GM19395 (cell line): ENCODE data around the gene ARHGEF7.
A peak's percentile ranks its signal among the peaks of the same experiment; 100 is the strongest.

Experiments used
- ATAC-seq: cut with Tn5 transposase; IDR thresholded peaks from one replicate; pipeline ENCODE4 v1.9.1; 2021; ENCODE audit warnings: mild to moderate bottlenecking, moderate library complexity; ENCODE audit not compliant: unreplicated experiment

The ARHGEF7 gene

DNA sequence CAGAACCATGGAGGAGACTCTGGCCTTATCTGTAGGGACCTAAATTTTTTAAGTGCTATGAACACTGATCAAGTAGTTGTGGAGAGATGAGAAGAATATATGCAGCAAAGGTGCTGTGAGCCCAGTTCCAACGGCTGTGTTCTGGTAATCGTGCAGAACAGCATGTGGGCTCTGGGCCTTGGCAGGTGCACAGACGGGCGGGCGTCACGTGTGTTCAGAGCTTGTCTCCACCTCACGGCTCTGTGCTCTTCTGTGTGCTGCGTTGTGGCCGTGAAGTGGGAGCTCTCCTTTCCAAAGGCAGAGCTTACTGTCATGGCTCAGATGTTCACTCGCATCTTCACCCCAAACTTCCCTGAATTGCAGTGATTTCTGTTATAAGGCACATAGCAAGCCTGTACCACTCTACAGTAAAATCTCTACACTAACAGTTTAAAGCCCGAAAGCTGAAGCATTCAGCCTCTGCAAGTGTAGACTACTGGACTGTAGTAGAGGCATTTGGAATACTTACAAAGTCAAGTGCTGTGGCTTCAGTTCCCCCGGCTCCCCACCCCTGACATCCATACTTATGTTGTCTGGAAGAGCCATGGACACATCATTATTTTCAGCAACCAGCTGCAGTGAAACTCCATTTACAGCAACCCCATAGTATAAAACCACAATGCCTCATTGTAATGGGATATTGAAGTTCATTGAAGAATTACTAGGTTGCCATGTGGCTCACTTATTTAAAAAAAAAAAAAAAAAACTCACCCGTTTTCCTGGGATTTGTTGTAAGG is 177.8 kb downstream of the ARHGEF7 start:
- ATAC-seq, result no peak

DNA sequence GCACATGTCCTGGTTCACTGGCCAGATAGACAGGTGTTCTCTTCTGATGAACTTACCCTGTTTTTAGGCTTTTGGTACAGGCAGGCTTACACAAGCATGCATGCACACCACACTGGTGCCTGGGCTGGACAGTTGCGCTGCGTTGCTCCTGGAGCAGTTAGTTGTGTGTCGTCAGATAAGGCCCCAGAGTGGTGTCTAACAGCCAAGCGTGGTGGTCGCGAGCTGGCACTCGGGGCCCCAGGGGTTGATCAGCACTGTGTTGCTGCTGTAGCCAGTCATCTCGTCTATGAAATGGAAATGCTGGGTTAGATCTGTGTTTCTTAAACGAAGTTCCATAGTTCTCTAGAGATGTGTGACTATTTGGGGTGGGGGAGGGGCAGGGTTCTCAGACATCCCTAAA is 180.8 kb downstream of the ARHGEF7 start:
- ATAC-seq, result no peak

- ATAC-seq, result no peak
Measured at GRCh38 chr13:111296417-111296816, 181.3 kb downstream of the ARHGEF7 start.

DNA sequence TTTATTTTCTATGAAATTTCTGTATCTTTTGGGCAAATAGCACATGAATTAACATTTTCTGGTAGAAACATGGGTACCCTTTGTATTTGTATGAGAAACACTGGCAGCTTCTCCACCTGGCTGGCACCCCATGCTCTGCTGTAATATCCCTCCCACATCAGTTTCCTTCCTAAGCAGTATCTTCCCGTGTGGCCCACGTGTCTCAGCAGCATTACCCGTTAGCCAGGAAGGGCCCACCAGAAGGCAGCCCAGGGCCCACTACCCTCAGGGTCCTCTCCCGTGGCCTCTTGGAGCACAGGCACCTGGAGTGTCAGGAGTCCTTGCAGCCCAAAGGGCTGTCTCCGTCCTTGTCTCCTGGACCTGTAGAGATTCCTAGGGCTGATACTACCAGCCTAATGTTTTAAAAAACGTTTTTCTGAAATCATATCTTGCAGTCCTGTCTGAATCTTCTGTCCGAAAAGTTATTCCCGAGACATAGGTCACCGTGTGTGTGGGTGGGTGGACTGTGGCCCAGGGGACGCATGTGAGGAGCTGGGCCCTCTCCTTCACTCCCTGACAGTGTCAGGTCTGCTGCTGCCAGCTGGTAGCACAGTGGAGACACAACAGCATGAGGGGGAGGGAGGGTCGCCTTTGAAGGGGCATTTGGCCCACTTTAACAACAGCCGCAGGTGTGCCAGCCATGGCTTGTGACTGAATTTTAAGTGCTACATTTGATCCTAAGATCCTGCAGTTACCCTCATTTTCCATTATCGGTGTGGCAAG is 183.3 kb downstream of the ARHGEF7 start:
- no peak for ATAC-seq

GRCh38 chr13:111302045-111302726 is 187.1 kb downstream of the ARHGEF7 start:
- no peak for ATAC-seq

- no peak for ATAC-seq
Measured at GRCh38 chr13:111303559-111303958, 188.4 kb downstream of the ARHGEF7 start.

DNA sequence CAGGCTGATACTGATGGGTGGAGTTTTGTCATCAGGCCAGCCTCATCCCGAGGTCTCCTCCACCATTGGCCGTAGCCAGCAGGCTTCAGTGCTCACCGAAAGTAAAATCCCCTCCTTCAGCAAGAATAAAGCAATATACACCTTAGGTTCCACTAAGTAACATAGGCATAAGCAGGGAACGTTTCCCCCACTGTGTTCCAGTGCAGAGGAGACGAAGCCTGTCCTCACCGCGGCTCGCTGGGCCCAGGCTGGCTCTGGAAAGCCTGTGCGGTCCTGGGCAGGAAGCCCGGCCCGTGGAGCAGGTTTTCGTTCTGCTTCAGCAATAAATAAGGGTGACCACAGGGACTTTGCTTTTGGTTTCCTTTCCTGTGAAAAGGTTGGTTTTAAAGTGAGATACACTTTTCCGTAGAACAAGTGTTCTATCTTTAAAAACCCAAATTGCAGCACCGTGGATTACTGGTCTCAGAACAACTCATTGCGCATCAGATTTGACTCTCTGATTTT is 189.0 kb downstream of the ARHGEF7 start:
- ATAC-seq, result peak; percentile 97

DNA sequence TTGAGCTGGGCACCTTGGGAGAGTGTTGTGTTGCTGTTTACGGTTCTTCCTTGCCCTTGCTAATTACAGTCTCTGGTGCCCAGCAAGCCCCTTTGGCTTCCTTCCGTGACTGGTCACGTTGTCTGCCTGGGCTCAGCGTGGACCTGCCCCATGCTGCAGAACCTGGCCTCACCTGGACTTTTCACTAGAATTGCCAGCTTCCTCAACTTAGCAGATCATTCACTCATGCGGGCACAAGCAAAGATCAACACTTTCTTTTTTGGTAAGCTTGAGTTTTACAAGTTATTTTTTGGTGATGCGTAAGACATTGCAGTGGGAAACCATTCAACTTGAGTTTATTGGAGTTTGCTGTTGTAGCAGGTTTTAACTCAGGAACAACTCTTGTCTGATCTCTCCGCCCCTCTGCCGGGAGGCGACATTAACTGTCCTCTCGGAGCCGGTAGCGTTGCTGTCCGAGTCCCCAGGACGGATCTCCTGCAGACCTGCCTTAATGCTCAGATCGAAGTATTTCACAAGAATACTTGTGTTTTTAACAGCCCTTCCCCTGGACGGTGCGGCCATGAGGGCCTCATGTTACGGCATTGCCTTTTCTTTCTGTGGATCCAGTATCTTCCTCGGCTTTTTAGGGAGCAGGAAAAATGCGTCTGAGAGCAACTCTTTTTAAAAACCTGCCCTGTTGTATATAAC is 189.6 kb downstream of the ARHGEF7 start:
- no peak for ATAC-seq

GRCh38 chr13:111312944-111313590 is 198.0 kb downstream of the ARHGEF7 start:
- ATAC-seq, result no peak

DNA sequence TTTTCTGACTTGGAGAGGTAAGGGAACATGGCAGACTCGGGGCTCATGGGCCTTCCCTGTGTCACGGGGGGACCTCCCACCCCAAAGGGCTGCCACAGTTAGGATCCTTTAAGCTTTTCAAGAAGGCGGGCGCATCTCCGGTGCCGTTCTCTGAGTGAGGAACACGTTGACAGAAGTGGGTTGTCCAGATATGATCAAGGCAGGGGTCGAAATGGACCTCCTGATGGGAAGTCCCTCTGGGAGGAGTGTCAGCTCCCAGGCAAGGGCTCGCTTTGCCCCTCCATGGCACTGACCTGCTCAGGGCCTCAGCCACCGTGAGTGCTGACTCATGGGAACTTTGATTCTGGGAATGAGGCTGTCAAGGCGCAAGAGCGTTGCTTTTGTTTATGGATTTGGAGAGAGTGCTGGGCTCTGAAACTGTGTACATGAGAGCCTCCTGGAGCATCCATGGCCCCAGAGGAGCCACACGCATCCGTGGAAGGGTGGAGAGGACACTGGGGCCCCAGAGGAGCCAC is 198.9 kb downstream of the ARHGEF7 start:
- no peak for ATAC-seq

DNA sequence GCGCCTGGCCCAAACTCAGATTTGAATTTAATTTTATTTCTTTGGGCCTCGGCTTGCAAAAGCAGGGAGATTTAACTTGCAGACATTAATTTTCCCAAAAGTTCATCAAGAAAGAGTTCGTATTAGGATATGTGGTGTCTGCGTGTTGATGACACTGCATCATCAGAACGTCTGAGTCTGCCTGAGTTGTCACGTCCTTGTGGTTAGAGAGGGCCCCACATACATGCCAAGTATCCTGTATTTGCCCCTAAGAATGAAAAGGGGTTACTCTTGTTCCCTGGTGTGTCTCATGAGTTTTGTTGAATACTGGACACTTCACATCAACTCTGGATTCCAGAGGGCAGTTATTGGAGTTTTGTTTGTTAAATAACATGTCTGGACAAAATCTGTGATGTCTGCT is 199.7 kb downstream of the ARHGEF7 start:
- ATAC-seq, result no peak

DNA sequence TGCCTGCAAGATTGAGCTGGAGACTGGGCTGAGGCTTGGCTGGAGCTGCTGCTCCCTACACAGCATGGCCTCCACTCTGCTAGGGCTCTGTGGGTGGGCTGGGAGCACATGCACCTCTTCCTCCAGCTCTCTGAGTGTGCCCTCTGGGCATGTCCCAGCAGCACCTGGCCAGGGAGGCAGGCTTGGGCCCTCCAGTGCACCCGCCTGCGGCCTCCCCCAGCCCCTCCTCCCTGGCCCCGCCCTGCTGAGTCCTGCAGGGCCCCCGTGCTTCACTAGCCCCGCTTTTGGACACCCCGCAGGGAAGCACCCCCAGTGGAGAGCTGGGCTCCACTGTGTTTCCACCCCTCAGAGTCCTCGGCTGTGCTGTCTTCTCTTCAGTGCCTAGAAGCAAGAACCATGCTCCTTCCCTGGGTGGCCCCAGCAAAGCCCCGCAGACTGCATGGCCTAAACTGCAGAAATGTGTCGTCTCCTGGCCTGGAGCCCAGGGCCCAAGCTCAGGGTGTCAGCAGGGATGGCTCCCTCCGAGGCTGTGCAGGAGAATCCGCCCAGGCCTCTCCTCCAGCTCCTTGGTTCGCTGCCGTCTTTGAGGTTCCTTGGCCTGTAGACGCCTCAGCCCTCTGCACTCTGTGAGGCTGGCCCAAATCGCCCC is 200.4 kb downstream of the ARHGEF7 start:
- ATAC-seq, result no peak

GRCh38 chr13:111316161-111316730 is 201.1 kb downstream of the ARHGEF7 start:
- ATAC-seq, result no peak

GRCh38 chr13:111317042-111317550 is 202.0 kb downstream of the ARHGEF7 start:
- ATAC-seq, result no peak

- ATAC-seq, result no peak
Measured at GRCh38 chr13:111317571-111318345, 202.6 kb downstream of the ARHGEF7 start.

DNA sequence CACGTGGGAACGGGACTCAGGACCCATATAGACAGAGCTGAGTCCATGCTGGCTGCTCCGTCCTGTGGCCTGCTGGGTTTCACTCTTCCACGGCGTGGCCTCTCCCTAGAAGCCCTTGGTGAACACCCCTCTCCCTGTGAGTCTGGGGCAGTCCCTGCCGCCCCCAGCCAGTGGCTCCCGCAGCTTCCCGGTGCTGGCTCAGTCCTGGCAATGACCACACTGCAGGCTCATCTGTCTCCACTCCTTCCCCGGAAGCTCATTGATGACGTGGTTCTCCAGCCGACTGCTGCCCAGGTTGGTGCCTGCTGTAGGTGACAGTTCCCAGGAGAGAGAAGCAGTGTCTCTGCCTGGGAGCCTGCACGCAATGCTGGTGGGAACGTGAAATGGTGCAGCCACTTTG is 203.3 kb downstream of the ARHGEF7 start:
- ATAC-seq, result no peak

DNA sequence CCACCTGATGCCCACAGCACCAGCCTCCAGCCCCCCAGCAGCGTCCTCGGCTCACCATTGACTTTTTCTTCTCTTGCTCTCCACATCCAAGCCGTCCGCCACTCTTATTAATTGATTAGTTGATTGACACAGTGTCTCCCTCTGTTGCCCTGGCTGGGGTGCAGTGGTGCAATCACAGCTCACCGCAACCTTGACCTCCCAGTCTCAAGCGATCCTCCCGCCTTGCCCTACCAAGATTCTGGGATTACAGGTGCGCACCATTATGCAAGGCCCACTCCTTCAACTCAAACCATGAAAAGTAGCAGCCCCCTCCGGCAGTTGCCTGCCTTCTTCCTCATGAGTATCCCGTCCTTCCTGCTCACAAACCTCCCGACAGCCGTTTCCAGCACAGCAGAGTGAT is 204.4 kb downstream of the ARHGEF7 start:
- no peak for ATAC-seq
